PC-9 (cell line): ENCODE measurements around the gene RPTOR.

Experiments used
- EZH2 ChIP-seq: fragments of 200-600 bp; sonication (generic); IDR thresholded peaks from 2 replicates; pipeline ENCODE4 v1.8.0; 2017; ENCODE audit warnings: antibody characterized with exemption, low read depth
- TF ChIP-seq, protein P1 (sequence below): fragments of 200-600 bp; sonication (generic); conservative IDR thresholded peaks from 2 replicates; pipeline ENCODE4 v1.6.1; 2017; ENCODE audit warnings: mixed run types, antibody characterized with exemption, mild to moderate bottlenecking, moderate library complexity

DNA sequence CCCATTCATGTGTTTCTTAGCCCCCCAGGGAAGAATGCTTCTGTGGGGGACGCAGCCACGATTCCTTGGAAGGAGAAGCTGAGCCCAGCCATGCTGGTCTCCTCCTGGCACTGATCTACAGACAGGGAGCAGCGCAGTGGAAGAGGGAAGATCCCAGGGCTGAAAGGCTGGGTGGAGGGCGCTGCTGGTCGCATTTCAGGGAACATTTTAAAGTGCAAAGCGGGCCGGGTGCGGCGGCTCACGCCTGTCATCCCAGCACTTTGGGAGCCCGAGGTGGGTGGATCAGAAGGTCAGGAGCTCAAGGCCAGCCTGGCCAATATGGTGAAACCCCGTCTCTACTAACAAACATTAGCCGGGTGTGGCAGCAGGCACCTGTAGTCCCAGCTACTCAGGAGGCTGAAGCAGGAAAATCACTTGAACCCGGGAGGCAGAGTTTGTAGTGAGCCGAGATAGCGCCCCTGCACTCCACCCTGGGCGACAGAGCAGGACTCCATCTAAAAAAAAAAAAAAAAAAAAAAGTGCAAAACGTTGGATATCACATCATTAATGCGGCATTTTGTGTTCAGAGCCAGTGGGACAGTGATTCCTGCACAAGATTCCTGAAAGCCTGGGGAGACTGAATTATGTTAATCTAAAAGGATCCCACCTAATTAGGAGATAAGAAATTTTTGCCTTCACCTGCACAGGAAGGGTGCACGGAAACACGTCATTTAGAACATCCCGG lies 446.4 kb downstream of the RPTOR start:
- TF ChIP-seq, protein P1, sequence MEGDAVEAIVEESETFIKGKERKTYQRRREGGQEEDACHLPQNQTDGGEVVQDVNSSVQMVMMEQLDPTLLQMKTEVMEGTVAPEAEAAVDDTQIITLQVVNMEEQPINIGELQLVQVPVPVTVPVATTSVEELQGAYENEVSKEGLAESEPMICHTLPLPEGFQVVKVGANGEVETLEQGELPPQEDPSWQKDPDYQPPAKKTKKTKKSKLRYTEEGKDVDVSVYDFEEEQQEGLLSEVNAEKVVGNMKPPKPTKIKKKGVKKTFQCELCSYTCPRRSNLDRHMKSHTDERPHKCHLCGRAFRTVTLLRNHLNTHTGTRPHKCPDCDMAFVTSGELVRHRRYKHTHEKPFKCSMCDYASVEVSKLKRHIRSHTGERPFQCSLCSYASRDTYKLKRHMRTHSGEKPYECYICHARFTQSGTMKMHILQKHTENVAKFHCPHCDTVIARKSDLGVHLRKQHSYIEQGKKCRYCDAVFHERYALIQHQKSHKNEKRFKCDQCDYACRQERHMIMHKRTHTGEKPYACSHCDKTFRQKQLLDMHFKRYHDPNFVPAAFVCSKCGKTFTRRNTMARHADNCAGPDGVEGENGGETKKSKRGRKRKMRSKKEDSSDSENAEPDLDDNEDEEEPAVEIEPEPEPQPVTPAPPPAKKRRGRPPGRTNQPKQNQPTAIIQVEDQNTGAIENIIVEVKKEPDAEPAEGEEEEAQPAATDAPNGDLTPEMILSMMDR: no peak; the same call in 1 of the 2 replicates
- TF ChIP-seq EZH2: no peak
